ENCODE data around the gene THAP3.

THAP3 gene

GRCh38 chr1:6667139-6667538 lies 42.5 kb downstream of the THAP3 start:
- DNase-seq (ENCODE audit: low read depth), result no peak
- TF ChIP-seq CTCF (conservative IDR thresholded peaks at IDR 0.05; ENCODE audit: control insufficient read depth, insufficient read depth, low read depth, low read length), result no peak
- no peak overlapping the region for H3K4me3 ChIP-seq (ENCODE audit: control insufficient read depth, low read depth, low read length)

DNA sequence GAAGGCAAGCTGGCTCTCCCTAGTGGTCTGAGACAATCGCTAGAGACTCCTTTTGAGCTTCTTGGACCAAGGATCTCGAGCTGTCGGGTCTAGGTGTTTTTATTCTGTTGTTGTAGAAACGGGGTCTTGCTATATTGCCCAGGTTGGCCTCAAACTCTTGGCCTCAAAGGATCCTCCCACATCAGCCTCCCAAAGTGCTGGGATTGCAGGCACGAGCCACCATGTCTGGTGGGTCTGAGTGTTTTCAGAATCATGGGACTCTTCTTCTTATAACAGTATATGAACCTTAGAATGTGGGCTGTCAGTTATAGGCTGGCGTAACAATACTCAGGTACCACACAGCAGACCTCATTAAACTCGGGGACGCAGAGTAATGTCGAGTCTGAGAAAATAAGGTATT lies 43.8 kb downstream of the THAP3 start:
- no peak overlapping the region for H3K4me3 ChIP-seq (ENCODE audit: control insufficient read depth, low read depth, low read length)
- TF ChIP-seq CTCF (conservative IDR thresholded peaks at IDR 0.05; ENCODE audit: control insufficient read depth, insufficient read depth, low read depth, low read length), result no peak
- no peak for DNase-seq (ENCODE audit: low read depth)

GRCh38 chr1:6672558-6672957 lies 47.9 kb downstream of the THAP3 start:
- no peak for TF ChIP-seq CTCF (conservative IDR thresholded peaks at IDR 0.05; ENCODE audit: control insufficient read depth, insufficient read depth, low read depth, low read length)
- H3K4me3 ChIP-seq (ENCODE audit: control insufficient read depth, low read depth, low read length), result no peak overlapping the region
- no peak for DNase-seq (ENCODE audit: low read depth)

- H3K4me3 ChIP-seq (ENCODE audit: control insufficient read depth, low read depth, low read length), result no peak overlapping the region
- no peak for DNase-seq (ENCODE audit: low read depth)
- TF ChIP-seq CTCF (conservative IDR thresholded peaks at IDR 0.05; ENCODE audit: control insufficient read depth, insufficient read depth, low read depth, low read length), result no peak
These were observed 49.2 kb downstream of the THAP3 start for GRCh38 chr1:6673816-6674398.

DNA sequence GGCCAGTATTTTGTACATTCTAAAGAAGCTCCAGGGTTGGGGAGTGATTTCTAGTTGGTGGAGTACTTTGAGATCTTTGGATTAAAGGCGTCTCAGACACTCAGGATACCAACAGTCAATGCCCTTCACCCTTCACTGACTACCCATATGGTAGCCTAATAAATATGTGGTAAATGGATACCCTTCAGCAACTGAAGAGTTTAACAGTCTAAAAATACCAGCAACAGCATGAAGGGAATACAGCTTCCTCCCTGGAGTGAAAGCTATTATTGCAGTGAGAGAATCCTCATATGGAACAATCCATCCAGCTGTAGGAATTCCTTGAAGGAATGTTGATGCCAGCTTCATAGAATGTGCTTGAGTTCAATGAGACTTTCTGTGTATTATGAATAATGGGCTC lies 50.1 kb downstream of the THAP3 start:
- DNase-seq (ENCODE audit: low read depth), result no peak
- TF ChIP-seq CTCF (conservative IDR thresholded peaks at IDR 0.05; ENCODE audit: control insufficient read depth, insufficient read depth, low read depth, low read length), result no peak

DNA sequence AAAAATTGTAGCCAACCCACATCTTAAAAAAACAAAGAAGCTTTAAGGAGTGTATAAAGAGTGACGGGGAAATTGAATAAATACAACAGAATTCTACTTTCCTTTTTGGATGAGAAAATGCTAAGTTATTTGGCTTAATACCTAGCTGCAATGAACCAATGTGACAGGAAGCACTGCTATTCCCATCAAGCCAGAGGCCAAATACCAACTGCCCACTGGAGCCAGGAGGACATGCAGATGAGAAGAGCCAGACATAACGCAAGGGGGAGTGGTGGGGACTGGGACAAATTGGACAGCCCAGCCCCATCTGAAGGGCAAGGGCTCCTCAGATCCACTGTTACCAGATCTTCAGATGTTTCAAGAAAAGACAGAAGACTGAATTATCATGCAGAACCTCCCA lies 51.3 kb downstream of the THAP3 start:
- no peak overlapping the region for H3K4me3 ChIP-seq (ENCODE audit: control insufficient read depth, low read depth, low read length)
- DNase-seq (ENCODE audit: low read depth), result no peak
- no peak for TF ChIP-seq CTCF (conservative IDR thresholded peaks at IDR 0.05; ENCODE audit: control insufficient read depth, insufficient read depth, low read depth, low read length)

More for the DNA sequence above, 50.1 kb downstream of the THAP3 start:
- H3K4me3 ChIP-seq (ENCODE audit: control insufficient read depth, low read depth, low read length), result no peak overlapping the region
